RWPE1 (cell line): Measurements from ENCODE around the gene TEAD2.
"Not testable (repeated sequence)": the region's sequence is repeated elsewhere in the genome, so short reads cannot be mapped to it uniquely, and the experiment has no call there.

ENCODE experiments used
- CTCF ChIA-PET: fragments of 350-600 bp; sonication (Branson Sonifier 250); formaldehyde crosslinking; extraction: SDS; loops from one replicate; lab custom pipeline; 2021; lab: Yijun Ruan, JAX
- POLR2A ChIA-PET: fragments of 400-600 bp; formaldehyde crosslinking; extraction: SDS; loops from one replicate; lab custom pipeline; 2020; ENCODE audit warnings: antibody characterized with exemption; ENCODE audit not compliant: low non-redundant PET; lab: Yijun Ruan, JAX
- DNase-seq: peaks from one replicate; pipeline ENCODE4 v3.0.0; 2012; ENCODE audit warnings: low spot score
- H3K27ac ChIP-seq: fragments of 450-650 bp; 2 replicates; pipeline ENCODE4 v1.5.1; 2017
- TF ChIP-seq, protein P1 (sequence below): fragments of 450-650 bp; conservative IDR thresholded peaks from 2 replicates; pipeline ENCODE4 v1.5.1; 2017; ENCODE audit warnings: low read depth, mild to moderate bottlenecking

TEAD2 gene

DNA sequence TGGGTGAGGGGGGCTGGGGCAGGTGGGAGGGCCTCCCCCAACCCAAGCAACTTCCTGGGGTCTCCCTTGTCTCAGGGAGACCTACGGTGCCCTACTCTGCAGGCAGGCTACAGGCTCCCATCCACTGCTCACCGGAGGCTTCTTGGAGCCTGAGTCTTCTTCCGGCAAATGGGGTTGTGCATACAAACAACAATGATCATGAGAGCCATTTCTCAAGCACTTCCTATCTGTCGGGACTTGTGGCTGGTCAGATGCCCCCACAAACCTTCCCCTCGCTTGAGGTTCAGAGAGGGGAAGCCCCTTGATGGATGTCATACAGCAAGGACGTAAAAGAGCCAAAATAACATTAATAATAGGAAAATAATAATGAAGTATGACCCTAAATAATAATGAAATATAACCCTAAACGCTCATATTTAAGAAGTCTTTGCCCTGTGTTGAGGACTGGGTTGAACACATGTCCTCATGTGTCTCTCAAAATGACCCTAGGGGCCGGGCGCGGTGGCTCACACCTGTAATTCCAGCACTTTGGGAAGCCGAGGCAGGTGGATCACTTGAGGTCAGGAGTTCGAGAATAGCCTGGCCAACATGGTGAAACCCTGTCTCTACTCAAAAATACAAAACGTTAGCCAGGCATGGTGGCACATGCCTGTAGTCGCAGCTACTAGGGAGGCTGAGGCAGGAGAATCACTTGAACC, 26.3 kb downstream of the TEAD2 start:
- ChIA-PET POLR2A (no interaction called here), CTCF (no interaction called here)
- H3K27ac ChIP-seq, result no peak overlapping the region
- DNase-seq, result no peak
- TF ChIP-seq, protein P1, sequence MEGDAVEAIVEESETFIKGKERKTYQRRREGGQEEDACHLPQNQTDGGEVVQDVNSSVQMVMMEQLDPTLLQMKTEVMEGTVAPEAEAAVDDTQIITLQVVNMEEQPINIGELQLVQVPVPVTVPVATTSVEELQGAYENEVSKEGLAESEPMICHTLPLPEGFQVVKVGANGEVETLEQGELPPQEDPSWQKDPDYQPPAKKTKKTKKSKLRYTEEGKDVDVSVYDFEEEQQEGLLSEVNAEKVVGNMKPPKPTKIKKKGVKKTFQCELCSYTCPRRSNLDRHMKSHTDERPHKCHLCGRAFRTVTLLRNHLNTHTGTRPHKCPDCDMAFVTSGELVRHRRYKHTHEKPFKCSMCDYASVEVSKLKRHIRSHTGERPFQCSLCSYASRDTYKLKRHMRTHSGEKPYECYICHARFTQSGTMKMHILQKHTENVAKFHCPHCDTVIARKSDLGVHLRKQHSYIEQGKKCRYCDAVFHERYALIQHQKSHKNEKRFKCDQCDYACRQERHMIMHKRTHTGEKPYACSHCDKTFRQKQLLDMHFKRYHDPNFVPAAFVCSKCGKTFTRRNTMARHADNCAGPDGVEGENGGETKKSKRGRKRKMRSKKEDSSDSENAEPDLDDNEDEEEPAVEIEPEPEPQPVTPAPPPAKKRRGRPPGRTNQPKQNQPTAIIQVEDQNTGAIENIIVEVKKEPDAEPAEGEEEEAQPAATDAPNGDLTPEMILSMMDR, result no peak

DNA sequence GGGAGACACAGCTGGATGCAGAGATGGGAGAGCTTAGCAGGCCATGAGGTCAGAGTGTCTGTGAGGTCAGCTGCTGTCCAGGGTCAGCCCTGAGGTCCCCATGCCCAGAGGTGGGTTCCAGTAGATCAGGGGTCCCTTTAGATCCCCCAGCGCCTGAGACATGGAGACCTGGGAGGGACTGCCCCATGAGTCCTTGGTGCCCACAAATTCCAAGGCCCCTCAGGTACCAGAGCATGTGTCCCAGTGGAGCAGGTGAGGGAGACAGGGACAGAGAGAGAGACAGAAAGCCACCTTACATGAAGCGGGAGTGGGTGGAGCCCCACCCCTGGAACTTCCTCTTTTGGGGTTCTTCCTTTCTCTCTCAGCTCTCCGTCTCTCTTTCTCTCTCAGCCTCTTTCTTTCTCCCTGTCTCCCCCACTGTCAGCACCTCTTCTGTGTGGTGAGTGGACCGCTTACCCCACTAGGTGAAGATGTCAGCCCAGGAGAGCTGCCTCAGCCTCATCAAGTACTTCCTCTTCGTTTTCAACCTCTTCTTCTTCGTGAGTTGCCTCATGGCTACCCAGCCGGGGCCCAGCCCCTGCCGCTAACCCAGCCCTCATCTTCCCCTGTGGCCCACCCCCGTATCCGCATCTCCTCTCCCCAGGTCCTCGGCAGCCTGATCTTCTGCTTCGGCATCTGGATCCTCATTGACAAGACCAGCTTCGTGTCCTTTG, 27.0 kb downstream of the TEAD2 start, which contains the start of gene CD37:
Gene CD37 (plus strand): TSS at position 336 of the 713 bp plus-strand sequence. CDS start 135 bp downstream, at position 471.
- ChIA-PET CTCF (interaction anchor here (1.3 kb wide), 1 partner anchor 34 kb away, joined by 3 read pairs; no protein-coding TSS in a partner anchor), POLR2A (no interaction called here)
- H3K27ac ChIP-seq, result no peak within 1 kb of the TSS
- TF ChIP-seq, protein P1, result no peak
- no peak for DNase-seq

DNA sequence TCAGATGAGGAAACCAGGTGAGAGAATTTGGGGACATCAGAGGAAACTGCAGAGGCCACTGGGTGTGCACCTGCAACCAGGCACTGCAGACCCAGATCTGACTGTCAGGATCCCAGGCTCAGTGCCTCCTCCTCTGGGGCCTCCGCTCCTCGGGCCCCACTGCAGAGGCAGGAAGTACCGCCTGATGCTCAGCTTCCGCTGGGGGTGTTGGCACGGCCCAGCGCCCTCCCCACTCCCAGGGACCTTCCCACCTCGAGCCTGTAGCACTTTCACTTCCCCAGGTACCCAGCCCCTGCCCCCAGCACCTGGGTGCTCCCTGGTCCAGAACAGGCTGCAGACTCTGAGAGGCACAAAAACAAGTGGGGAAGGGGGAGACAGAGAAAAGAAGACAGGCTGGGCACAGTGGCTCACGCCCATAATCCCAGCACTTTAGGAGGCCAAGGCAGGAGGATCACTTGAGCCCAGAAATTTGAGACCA, 28.4 kb downstream of the TEAD2 start:
- POLR2A ChIA-PET, result no interaction called here
- CTCF ChIA-PET, result interaction anchor here (0.6 to 0.7 kb wide), 2 partner anchors 15 to 23 kb away, joined by 3 read pairs; no protein-coding TSS in a partner anchor
- no peak overlapping the region; the same call in 1 of the 2 replicates for H3K27ac ChIP-seq
- TF ChIP-seq, protein P1, result no peak
- DNase-seq, result no peak

DNA sequence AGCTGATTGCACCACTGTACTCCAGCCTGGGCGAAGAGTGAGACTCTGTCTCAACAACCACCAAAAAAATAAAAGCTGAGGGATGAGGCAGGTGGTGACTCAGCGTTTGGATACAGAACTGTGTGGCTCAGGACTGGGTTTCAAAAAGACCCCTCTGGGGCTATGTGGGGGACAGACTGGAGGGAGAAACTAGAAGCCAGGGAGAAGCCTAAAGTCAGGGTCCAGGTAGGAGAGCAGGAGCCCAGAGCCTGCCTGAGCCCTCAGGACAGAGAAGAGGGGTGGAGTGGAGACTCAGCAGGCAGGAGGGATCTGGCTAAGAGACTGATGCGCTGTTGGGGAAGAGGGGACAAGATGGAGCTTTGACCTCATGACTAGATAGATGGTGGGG, 28.8 kb downstream of the TEAD2 start:
- no peak for DNase-seq
- TF ChIP-seq, protein P1, result no peak
- ChIA-PET CTCF (no interaction called here), POLR2A (no interaction called here)
- no peak overlapping the region; the same call in 1 of the 2 replicates for H3K27ac ChIP-seq

DNA sequence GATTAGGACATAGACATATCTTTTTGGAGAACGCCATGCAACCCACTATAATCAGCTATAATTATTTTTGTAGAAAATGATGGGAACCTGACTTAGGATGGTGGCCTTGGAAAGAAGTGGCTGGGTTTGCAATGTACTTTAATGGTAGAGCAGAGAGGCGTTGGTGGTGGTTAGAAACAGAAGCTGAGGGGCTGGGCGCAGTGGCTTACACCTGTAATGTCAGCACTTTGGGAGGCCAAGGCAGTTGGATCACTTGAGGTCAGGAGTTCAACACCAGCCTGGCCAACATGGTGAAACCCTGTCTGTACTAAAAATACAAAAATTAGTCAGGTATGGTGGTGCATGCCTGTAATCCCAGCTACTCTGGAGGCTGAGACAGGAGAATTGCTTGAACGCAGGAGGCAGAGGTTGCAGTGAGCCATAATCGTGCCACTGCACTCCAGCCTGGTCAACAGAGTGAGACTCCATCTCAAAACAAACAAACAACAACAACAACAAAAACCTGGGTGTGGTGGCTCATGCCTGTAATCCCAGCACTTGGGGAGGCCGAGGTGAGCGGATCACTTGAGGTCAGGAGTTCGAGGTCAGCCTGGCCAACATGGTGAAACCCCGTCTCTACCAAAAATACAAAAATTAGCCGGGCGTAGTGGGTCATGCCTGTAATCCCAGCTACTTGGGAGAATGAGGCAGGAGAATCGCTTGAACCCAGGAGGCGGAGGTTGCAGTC, 29.4 kb downstream of the TEAD2 start:
- H3K27ac ChIP-seq, CTCF ChIA-PET, POLR2A ChIA-PET, DNase-seq: not testable (repeated sequence)

DNA sequence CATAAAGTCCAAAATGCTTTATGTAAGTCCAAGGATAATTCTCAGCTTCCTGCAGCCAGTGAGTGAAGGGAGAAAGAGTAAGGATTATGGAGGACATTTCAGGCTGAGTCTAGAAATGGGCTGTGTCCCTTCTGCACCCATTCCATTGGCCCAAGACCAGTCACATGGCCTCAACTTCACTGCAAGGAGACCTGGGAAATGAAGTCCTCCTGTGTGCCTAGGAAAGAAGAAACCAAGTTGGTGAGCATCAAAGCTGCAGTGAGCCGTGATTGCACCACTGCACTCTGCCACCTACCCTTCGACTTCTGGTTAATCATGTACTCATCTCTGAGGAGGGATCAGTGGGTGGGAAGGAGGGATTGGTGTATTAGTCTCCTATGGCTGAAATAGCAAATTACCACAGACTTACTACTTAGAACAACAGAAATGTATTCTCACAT, 30.6 kb downstream of the TEAD2 start:
- TF ChIP-seq, protein P1, result no peak
- ChIA-PET CTCF (interaction anchor here (0.6 kb wide), 1 partner anchor 10 kb away, joined by 3 read pairs; no protein-coding TSS in a partner anchor), POLR2A (no interaction called here)
- no peak overlapping the region for H3K27ac ChIP-seq
- DNase-seq, result peak; percentile 57

DNA sequence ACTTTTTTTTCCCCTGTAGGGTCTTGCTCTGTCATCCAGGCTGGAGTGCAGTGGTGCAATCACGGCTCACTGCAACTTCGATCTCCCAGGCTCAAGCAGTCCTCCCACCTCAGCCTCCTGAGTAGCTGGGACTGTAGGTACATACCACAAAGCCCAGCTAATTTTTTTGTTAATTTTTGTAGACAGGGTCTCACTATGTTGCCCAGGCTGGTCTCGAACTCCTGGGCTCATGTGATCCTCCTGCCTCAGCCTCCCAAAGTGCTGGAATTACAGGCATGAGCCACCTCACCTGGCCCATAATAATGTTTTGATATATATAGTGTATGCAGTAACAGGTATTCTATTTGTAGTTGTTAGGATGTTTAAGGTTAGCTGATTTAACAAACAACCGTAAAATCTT, 31.0 kb downstream of the TEAD2 start:
- H3K27ac ChIP-seq, POLR2A ChIA-PET: not testable (repeated sequence)

More for the DNA sequence above, 31.0 kb downstream of the TEAD2 start:
- DNase-seq, CTCF ChIA-PET: not testable (repeated sequence)
